NOMO-1 treated with DMSO at 0.1 percent for 48 hours (cell line): ENCODE results near the gene AHCTF1.
"Not testable (repeated sequence)": the region's sequence is repeated elsewhere in the genome, so short reads cannot be mapped to it uniquely, and the experiment has no call there.

ENCODE experiments used
- DNase-seq: peaks from one replicate; lab custom pipeline; 2025; ENCODE audit not compliant: unreplicated experiment; lab: John Stamatoyannopoulos, UW

AHCTF1 gene

GRCh38 chr1:246837418-246838117 lies 94.2 kb downstream of the AHCTF1 start:
- DNase-seq = no peak

- DNase-seq = peak; percentile 26
Observed at GRCh38 chr1:246836209-246836966, 95.4 kb downstream of the AHCTF1 start.

DNA sequence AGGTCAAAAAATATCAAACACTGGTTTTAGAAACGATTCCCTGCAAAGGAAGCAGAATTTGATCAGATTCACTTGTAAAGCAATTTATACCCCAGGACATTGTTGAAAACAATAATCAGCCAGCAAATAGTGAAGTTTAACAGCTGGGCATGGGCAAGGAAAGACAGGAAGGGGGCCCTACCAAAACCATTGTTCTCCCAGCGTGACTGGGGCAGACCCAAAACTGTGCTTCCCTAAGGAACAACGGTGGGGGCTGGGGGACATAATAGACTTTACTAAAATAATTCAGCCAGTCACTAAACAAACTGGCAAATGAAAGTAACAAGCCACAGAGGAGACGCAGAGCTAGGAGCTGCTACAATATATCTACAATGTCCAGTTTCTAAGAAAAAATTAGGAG lies 100.2 kb downstream of the AHCTF1 start:
- DNase-seq = no peak

DNA sequence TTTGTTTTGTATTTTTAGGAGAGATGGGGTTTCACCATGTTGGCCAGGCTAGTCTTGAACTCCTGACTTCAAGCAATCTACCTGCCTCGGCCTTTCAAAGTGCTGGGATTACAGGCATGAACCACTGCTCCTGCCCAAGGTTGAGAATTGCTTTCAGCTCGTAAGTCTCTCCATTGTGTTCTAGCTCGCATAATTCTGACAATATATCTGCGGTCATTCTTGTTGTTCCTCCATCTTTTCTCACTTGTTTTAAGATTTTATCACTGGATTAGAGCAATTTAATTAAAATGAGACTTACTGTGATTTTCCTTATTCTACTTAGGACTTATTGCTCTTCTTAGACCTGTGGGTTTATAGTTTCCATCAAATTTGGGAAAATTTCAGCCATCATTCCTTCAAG lies 102.9 kb downstream of the AHCTF1 start:
- DNase-seq = no peak

DNA sequence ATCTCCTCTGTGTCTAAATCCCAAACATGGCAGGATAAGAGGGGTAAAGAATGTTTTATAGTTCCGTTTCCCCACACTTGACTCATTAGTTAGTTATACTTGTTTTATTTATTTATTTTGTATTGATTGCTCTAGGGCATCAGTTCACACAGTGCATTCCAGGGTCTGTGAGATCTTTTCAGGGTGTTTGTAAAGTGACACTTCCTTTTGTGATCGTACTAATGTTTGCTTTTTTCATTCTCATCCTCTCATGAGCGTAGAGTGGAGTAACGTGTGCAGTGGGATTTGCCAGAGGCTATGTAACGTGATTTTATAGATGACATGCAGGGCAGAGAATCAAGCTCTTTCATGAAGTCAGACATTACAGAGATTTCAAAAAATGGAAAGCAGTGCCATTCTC lies 104.4 kb downstream of the AHCTF1 start:
- DNase-seq = no peak

DNA sequence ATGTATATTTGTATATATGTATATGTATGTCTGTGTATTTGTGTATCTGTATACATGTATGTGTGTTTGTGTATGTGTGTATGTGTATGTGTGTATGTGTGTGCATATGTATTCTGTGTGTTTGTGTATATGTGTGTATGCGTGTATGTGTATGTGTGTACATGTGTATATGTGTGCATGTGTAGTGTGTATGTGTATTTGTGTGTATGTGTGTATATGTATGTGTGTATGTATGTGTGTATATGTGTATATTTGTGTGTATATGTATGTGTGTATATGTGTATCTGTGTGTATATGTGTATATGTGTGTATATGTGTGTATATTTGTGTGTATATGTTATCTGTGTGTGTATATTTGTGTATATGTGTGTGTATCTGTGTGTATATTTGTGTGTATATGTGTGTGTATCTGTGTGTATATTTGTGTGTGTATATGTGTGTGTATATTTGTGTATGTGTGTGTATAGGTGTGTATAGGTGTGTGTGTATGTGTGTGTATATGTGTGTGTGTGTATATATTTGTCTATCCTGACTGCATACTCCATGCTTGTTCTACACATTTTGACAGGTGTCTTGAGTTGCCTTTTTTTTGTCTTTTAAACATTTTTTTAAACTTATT lies 106.1 kb downstream of the AHCTF1 start:
- no peak for DNase-seq

DNA sequence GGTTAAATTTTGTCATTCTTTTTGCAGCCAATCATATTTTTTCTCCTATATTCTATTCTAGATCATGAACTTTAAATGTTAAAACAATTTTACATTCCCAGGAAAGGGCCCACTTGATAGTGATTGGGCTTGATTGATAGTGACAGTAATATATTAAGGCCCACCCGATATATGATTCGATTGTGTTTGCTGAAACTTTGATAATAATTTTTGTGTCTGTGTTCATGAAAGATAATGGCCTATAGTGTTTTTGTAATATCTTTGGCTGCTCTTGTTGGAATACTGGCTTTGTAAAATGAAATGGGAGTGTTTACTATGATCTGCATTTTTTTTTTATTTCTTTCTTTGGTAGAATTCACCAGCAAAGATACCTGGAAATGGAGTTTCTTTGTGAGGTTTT lies 107.2 kb downstream of the AHCTF1 start:
- no peak for DNase-seq

GRCh38 chr1:246822154-246822553 lies 109.6 kb downstream of the AHCTF1 start:
- not testable (repeated sequence) for DNase-seq

GRCh38 chr1:246820666-246821065 lies 111.1 kb downstream of the AHCTF1 start:
- DNase-seq = no peak

GRCh38 chr1:246817778-246818177 lies 114.0 kb downstream of the AHCTF1 start:
- DNase-seq = not testable (repeated sequence)

GRCh38 chr1:246815693-246816270 lies 116.0 kb downstream of the AHCTF1 start:
- no peak for DNase-seq

GRCh38 chr1:246814890-246815289 lies 116.9 kb downstream of the AHCTF1 start:
- no peak for DNase-seq

- DNase-seq = not testable (repeated sequence)
Observed at GRCh38 chr1:246813325-246813724, 118.4 kb downstream of the AHCTF1 start.

- DNase-seq = no peak
Observed at GRCh38 chr1:246811985-246812384, 119.8 kb downstream of the AHCTF1 start.

GRCh38 chr1:246809473-246809872 lies 122.3 kb downstream of the AHCTF1 start:
- no peak for DNase-seq

- no peak for DNase-seq
Observed at GRCh38 chr1:246805135-246805716, 126.5 kb downstream of the AHCTF1 start.

- DNase-seq = no peak
Observed at GRCh38 chr1:246803883-246804282, 127.9 kb downstream of the AHCTF1 start.

- DNase-seq = no peak
Observed at GRCh38 chr1:246803373-246803772, 128.4 kb downstream of the AHCTF1 start.

DNA sequence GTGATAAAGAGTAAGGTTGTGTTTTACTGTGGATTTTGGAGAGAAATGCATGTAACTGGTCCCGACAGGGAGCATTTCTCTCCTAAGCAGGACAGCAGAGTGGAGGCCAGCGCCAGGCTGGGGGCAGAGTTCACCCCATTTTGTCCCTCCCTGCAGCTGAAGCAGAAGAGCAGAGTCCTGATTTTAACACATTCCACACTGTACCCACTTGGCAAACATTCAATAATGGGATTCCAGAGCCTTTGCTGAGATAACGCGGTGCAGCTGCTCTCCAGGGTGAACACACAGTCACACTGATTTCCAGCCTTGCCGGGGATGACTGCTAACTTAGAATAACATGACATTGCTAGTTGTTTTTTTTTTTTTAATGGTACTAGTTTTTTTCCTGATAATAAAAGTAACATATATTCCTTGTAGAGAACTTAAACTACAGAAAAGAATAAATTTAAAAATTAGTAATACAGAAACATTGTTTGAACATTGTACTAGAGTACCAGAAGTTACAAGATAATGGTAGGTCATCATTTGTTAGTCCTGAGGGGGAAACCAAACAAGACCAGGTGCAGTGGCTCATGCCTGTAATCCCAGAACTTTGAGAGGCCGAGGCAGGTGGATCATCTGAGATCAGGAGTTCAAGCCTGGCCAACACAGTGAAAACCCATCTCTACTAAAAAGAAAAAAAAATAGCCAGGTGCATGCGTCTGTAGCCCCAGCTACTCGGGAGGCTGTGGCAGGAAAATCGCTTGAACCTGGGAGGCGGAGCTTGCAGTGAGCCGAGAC lies 130.3 kb downstream of the AHCTF1 start:
- DNase-seq = no peak

GRCh38 chr1:246800756-246801155 lies 131.0 kb downstream of the AHCTF1 start:
- no peak for DNase-seq

DNA sequence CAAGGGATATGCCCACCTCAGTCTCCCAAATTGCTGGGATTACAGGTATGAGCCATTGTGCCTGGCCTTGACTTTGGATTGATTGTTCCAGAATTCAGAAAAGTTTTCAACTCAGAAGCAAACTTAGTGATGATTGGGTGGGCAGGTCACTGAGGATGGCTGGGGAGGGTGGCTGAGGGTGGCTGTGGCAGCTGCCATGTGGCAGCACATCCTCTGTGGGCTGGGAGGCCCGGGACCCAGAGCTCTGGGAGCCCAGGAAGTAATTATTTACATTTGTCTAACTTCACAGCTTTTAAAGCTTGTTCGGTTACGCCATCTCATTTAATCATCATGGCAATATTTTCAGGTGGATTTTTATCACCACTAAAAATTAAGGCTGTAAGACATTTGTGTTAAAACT lies 131.4 kb downstream of the AHCTF1 start:
- DNase-seq = no peak
